ENCODE results near the gene NLRP4.
A peak's percentile ranks its signal among the peaks of the same experiment; 100 is the strongest.
"Not testable (repeated sequence)": the region's sequence is repeated elsewhere in the genome, so short reads cannot be mapped to it uniquely, and the experiment has no call there.

NLRP4 gene

DNA sequence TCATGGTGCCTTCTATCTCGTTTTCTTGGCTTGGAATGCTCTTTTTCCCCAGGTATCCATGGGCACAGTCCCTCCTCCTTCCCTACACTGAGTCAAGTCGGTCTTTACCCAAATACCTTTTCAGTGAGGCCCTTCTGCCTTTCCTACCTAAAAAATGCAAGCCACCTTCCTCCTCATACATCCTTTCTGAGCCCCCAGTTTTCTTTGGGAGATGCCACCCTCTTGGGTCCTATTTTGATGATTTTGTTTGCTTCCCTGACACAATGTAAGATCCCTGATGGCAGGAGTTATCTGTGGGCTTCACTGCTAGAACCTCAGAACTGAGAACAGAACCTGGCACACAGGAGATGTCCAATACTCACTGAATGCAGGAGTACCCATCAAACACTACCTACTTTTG, 73.5 kb downstream of the NLRP4 start (continued):
- TF ChIP-seq, protein P1, sequence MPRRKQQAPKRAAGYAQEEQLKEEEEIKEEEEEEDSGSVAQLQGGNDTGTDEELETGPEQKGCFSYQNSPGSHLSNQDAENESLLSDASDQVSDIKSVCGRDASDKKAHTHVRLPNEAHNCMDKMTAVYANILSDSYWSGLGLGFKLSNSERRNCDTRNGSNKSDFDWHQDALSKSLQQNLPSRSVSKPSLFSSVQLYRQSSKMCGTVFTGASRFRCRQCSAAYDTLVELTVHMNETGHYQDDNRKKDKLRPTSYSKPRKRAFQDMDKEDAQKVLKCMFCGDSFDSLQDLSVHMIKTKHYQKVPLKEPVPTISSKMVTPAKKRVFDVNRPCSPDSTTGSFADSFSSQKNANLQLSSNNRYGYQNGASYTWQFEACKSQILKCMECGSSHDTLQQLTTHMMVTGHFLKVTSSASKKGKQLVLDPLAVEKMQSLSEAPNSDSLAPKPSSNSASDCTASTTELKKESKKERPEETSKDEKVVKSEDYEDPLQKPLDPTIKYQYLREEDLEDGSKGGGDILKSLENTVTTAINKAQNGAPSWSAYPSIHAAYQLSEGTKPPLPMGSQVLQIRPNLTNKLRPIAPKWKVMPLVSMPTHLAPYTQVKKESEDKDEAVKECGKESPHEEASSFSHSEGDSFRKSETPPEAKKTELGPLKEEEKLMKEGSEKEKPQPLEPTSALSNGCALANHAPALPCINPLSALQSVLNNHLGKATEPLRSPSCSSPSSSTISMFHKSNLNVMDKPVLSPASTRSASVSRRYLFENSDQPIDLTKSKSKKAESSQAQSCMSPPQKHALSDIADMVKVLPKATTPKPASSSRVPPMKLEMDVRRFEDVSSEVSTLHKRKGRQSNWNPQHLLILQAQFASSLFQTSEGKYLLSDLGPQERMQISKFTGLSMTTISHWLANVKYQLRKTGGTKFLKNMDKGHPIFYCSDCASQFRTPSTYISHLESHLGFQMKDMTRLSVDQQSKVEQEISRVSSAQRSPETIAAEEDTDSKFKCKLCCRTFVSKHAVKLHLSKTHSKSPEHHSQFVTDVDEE (CRISPR knock-in tag; IDR thresholded peaks at IDR 0.05) = no peak
- TF ChIP-seq, protein P2, sequence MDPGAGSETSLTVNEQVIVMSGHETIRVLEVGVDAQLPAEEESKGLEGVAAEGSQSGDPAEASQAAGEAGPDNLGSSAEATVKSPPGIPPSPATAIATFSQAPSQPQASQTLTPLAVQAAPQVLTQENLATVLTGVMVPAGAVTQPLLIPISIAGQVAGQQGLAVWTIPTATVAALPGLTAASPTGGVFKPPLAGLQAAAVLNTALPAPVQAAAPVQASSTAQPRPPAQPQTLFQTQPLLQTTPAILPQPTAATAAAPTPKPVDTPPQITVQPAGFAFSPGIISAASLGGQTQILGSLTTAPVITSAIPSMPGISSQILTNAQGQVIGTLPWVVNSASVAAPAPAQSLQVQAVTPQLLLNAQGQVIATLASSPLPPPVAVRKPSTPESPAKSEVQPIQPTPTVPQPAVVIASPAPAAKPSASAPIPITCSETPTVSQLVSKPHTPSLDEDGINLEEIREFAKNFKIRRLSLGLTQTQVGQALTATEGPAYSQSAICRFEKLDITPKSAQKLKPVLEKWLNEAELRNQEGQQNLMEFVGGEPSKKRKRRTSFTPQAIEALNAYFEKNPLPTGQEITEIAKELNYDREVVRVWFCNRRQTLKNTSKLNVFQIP (CRISPR knock-in tag; IDR thresholded peaks at IDR 0.05; ENCODE audit: borderline replicate concordance, low read depth) = no peak
- TF ChIP-seq RARB (CRISPR knock-in tag; IDR thresholded peaks at IDR 0.05) = no peak
- TF ChIP-seq TOX (CRISPR knock-in tag; IDR thresholded peaks at IDR 0.05; ENCODE audit: borderline replicate concordance) = no peak
- no peak for TF ChIP-seq CSDC2 (CRISPR knock-in tag; IDR thresholded peaks at IDR 0.05)
- no peak for TF ChIP-seq OSR1 (CRISPR knock-in tag; IDR thresholded peaks at IDR 0.05)
- no peak for TF ChIP-seq ESRRG (CRISPR knock-in tag; IDR thresholded peaks at IDR 0.05)
- TF ChIP-seq GLIS3 (CRISPR knock-in tag; IDR thresholded peaks at IDR 0.05) = no peak

DNA sequence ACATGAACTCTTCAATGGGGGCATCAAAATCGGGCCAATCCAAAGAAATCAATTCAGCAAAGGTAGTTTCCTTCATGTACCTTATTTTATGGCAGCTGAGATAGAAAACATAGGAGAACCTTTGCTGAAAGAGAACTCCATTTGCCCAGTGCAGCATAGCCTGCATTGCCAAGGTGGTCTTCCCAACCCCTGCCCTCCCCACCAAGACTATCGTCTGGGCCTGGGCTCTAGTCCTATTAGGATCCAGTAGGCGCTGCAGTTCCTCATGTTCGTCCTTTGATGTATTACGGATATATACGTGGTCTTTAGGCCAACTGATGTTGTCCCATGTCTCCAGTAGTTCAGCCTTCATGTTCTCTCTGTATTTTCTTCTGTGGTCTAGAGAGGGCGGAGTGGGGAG, 76.6 kb downstream of the NLRP4 start:
- TF ChIP-seq RARB (CRISPR knock-in tag; IDR thresholded peaks at IDR 0.05) (no peak), ZFP30 (CRISPR knock-in tag; IDR thresholded peaks at IDR 0.05) (no peak), CSDC2 (CRISPR knock-in tag; IDR thresholded peaks at IDR 0.05) (no peak)
- ATAC-seq = no peak

DNA sequence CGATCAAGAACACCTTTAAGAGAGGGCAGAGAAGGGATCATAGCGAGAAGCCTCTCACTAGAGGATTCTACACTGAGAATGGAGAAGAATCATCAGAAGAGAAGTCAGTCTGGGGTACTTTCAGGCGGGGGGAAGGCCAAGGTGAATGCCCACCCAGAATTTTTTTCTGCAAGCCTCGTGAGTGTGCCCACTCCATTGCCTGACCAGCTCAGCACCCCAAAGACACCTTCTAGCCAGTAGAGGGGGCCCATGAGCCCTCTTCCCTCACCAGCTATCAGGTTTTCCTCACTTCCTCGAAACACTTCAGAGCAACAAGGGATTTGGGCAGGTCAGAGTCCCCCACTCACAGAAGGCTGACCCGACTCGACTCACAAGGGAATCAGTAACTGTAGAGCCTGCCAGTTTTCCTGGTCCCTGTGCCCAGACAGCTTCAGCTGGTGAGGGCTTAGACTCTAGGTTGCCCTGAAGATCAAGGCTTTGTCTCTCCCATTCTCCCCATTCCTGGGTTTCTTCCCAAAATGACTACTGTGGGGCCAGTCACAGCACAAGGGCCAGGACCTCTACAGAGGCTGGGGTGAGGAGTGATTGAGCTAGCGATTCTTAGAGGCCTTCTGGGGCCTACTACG, 77.4 kb downstream of the NLRP4 start:
- ATAC-seq = peak; percentile 60
- TF ChIP-seq, protein P3, sequence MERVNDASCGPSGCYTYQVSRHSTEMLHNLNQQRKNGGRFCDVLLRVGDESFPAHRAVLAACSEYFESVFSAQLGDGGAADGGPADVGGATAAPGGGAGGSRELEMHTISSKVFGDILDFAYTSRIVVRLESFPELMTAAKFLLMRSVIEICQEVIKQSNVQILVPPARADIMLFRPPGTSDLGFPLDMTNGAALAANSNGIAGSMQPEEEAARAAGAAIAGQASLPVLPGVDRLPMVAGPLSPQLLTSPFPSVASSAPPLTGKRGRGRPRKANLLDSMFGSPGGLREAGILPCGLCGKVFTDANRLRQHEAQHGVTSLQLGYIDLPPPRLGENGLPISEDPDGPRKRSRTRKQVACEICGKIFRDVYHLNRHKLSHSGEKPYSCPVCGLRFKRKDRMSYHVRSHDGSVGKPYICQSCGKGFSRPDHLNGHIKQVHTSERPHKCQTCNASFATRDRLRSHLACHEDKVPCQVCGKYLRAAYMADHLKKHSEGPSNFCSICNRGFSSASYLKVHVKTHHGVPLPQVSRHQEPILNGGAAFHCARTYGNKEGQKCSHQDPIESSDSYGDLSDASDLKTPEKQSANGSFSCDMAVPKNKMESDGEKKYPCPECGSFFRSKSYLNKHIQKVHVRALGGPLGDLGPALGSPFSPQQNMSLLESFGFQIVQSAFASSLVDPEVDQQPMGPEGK (CRISPR knock-in tag; IDR thresholded peaks at IDR 0.05; ENCODE audit: borderline replicate concordance) = no peak
- TF ChIP-seq ARNTL (CRISPR knock-in tag; IDR thresholded peaks at IDR 0.05; ENCODE audit: borderline replicate concordance, low read depth) (no peak), TOX (CRISPR knock-in tag; IDR thresholded peaks at IDR 0.05; ENCODE audit: borderline replicate concordance) (no peak), TCF4 (CRISPR knock-in tag; IDR thresholded peaks at IDR 0.05; ENCODE audit: borderline replicate concordance) (no peak), BACH2 (CRISPR knock-in tag; IDR thresholded peaks at IDR 0.05; ENCODE audit: borderline replicate concordance) (no peak), ESRRG (CRISPR knock-in tag; IDR thresholded peaks at IDR 0.05) (no peak), ZC3H10 (CRISPR knock-in tag; IDR thresholded peaks at IDR 0.05) (no peak)

DNA sequence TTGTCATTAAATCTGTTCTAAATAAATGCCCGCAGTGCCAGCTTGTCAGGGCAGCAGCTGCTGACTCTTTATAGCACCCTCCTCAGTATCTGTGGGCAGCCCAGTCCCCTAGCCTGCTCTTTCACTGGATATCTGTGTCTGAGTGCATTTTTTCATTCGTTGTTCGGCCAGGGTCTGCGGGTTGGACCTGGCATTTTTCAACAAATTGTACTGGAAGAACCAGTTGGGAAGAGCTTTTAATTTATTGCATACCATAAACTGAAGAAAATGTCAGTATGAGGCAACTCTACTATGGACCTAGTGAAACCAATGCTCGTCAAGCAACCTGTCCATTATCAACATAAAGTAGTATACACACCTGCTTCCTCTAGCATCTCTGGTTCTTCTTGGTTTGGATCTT, 87.2 kb downstream of the NLRP4 start:
- TF ChIP-seq ZNF565 (CRISPR knock-in tag; conservative IDR thresholded peaks at IDR 0.05; ENCODE audit: low read depth) (no peak), SNAI2 (CRISPR knock-in tag; IDR thresholded peaks at IDR 0.05) (no peak), ZNF70 (CRISPR knock-in tag; IDR thresholded peaks at IDR 0.05) (no peak), TOX (CRISPR knock-in tag; IDR thresholded peaks at IDR 0.05; ENCODE audit: borderline replicate concordance) (no peak), ZC3H10 (CRISPR knock-in tag; IDR thresholded peaks at IDR 0.05) (no peak), ZFP30 (CRISPR knock-in tag; IDR thresholded peaks at IDR 0.05) (no peak), RARB (CRISPR knock-in tag; IDR thresholded peaks at IDR 0.05) (no peak), ISL1 (CRISPR knock-in tag; IDR thresholded peaks at IDR 0.05) (no peak), TCF4 (CRISPR knock-in tag; IDR thresholded peaks at IDR 0.05; ENCODE audit: borderline replicate concordance) (no peak)

DNA sequence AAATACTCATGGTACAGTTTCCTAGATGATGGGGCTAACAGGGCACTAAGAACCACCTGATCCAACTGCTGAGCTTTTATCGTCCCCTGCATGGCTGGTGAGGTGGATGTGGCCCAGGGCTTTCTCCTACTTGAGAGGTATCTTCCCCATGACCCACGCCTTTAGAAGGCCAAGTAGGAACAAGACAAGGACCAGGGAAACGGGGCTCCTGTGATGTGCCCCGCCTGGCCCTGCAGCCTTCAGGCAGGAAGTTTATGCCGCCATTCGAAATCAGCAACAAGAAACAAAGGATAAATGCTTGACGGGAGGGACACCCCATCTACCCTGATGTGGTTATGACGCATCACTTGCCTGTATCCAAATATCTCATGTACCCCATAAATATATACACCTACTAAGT, 91.7 kb downstream of the NLRP4 start:
- TF ChIP-seq GLIS3 (CRISPR knock-in tag; IDR thresholded peaks at IDR 0.05) = no peak
- no peak for TF ChIP-seq ARNTL (CRISPR knock-in tag; IDR thresholded peaks at IDR 0.05; ENCODE audit: borderline replicate concordance, low read depth)
- TF ChIP-seq, protein P3 (CRISPR knock-in tag; IDR thresholded peaks at IDR 0.05; ENCODE audit: borderline replicate concordance) = no peak
- TF ChIP-seq ZNF565 (CRISPR knock-in tag; conservative IDR thresholded peaks at IDR 0.05; ENCODE audit: low read depth) = no peak
- TF ChIP-seq OSR1 (CRISPR knock-in tag; IDR thresholded peaks at IDR 0.05) = no peak
- ATAC-seq = no peak

More for the DNA sequence above, 87.2 kb downstream of the NLRP4 start:
- no peak for ATAC-seq

DNA sequence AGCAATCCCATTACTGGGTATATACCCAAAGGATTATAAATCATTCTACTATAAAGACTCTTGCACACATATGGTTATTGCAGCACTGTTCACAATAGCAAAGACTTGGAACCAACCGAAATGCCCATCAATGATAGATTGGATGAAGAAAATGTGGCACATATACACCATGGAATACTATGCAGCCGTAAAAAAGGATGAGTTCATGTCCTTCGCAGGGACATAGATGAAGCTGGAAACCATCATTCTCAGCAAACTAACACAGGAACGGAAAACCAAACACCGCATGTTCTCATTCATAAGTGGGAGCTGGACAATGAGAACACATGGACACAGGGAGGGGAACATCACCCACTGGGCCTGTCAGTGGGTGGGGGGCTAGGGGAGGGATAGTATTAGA, 92.9 kb downstream of the NLRP4 start:
- not testable (repeated sequence) for ATAC-seq

Data from SK-N-SH treated with all-trans-retinoic acid at 6 μM for 48 hours (cell line).